HepG2 (cell line): ENCODE results near the gene PGC. TPM values are rescaled to one million over a fixed set of nuclear protein-coding genes. Genes with fewer than 3 reads are reported as not detected.

ENCODE experiments used
- AKAP8 ChIP-seq: sonication (generic); formaldehyde crosslinking; IDR thresholded peaks from 2 replicates; pipeline ENCODE4 v1.5.1; 2020; ENCODE audit warnings: mild to moderate bottlenecking, missing genetic modification reagents
- CERS6 ChIP-seq: sonication (generic); formaldehyde crosslinking; IDR thresholded peaks from 2 replicates; pipeline ENCODE4 v1.5.0; 2020; ENCODE audit warnings: missing genetic modification reagents
- EHMT2 ChIP-seq: fragments of 200-600 bp; sonication (generic); IDR thresholded peaks from 2 replicates; pipeline ENCODE4 v1.7.0; 2017; ENCODE audit warnings: antibody characterized with exemption, low read depth, low read length, borderline replicate concordance
- HMG20A ChIP-seq: IDR thresholded peaks from 2 replicates; pipeline ENCODE4 v1.6.1; 2016; ENCODE audit warnings: borderline replicate concordance
- NBN ChIP-seq: fragments of 450-650 bp; conservative IDR thresholded peaks from 2 replicates; pipeline ENCODE4 v1.6.1; 2017
- NR1H2 ChIP-seq: sonication (generic); formaldehyde crosslinking; IDR thresholded peaks from 2 replicates; pipeline ENCODE4 v1.8.1; 2022; ENCODE audit warnings: low read depth, missing genetic modification reagents, borderline replicate concordance
- PLRG1 ChIP-seq: fragments of 450-650 bp; conservative IDR thresholded peaks from 2 replicates; pipeline ENCODE4 v1.6.1; 2016
- POGZ ChIP-seq: sonication (generic); formaldehyde crosslinking; IDR thresholded peaks from 2 replicates; pipeline ENCODE4 v1.4.0; 2020; ENCODE audit warnings: mild to moderate bottlenecking, missing genetic modification reagents
- POLR2G ChIP-seq: fragments of 200-400 bp; formaldehyde crosslinking; IDR thresholded peaks from 2 replicates; pipeline ENCODE4 v1.6.1; 2018; ENCODE audit warnings: mild to moderate bottlenecking, low read depth, low read length, moderate library complexity
- RBM22 ChIP-seq: fragments of 200-400 bp; formaldehyde crosslinking; optimal IDR thresholded peaks from 2 replicates; pipeline ENCODE3; 2017; ENCODE audit warnings: mild to moderate bottlenecking, low read length, moderate library complexity
- RBM39 ChIP-seq: fragments of 200-400 bp; formaldehyde crosslinking; IDR thresholded peaks from one replicate; pipeline ENCODE4 v1.6.1; 2018; ENCODE audit warnings: antibody characterized with exemption, mild to moderate bottlenecking, low read depth, low read length; ENCODE audit not compliant: poor library complexity, severe bottlenecking
- TBP ChIP-seq: sonication (generic); formaldehyde crosslinking; IDR thresholded peaks from 2 replicates; pipeline ENCODE4 v1.5.0; 2020; ENCODE audit warnings: missing genetic modification reagents
- ZHX2 ChIP-seq, 2 experiments: sonication (generic) in 1 of 2; formaldehyde crosslinking in 1 of 2; IDR thresholded peaks; 2 replicates each; pipeline versions ENCODE4 v1.6.1 to v1.9.0; 2014 to 2022; ENCODE audit warnings: antibody characterized with exemption in 1 of 2, borderline replicate concordance in 1 of 2, inconsistent platforms in 1 of 2, low read depth in 1 of 2, missing genetic modification reagents in 1 of 2
- ZNF136 ChIP-seq: sonication (generic); formaldehyde crosslinking; IDR thresholded peaks from 2 replicates; pipeline ENCODE4 v1.8.1; 2022; ENCODE audit warnings: low read depth, mild to moderate bottlenecking, moderate library complexity, missing genetic modification reagents
- ZNF225 ChIP-seq: sonication (generic); formaldehyde crosslinking; IDR thresholded peaks from 2 replicates; pipeline ENCODE4 v1.4.0; 2020; ENCODE audit warnings: mild to moderate bottlenecking, missing genetic modification reagents
- ZNF3 ChIP-seq: IDR thresholded peaks from 2 replicates; pipeline ENCODE4 v1.7.0; 2017; ENCODE audit warnings: inconsistent platforms
- ZNF710 ChIP-seq: sonication (generic); formaldehyde crosslinking; IDR thresholded peaks from 2 replicates; pipeline ENCODE4 v1.5.0; 2020; ENCODE audit warnings: mild to moderate bottlenecking, missing genetic modification reagents, borderline replicate concordance
- ZNF878 ChIP-seq: sonication (generic); formaldehyde crosslinking; IDR thresholded peaks from 2 replicates; pipeline ENCODE4 v1.8.1; 2023; ENCODE audit warnings: mild to moderate bottlenecking, missing genetic modification reagents, moderate library complexity
- polyA plus RNA-seq, 8 experiments: library from polyadenylated mRNA; depleted of rRNA in 3 of 8; stranded (reverse) in 7 of 8; unstranded in 1 of 8; fragments of >200 nt; fragmentation: Illumina TruSeq in 4 of 8; extraction: Trizol in 4 of 8; gene quantifications; 2 replicates each; pipeline versions ENCODE4 v1.2.1 to v1.2.3, GENCODE V29; 2011 to 2016; ENCODE audit warnings: low read depth in 4 of 8, missing spikeins in 1 of 8, mixed read lengths in 1 of 8; ENCODE audit not compliant: insufficient read depth in 1 of 8
- total RNA-seq, 5 experiments: library from RNA; depleted of rRNA; stranded (reverse); fragments of >200 nt; fragmentation: Illumina TruSeq; extraction: Trizol; gene quantifications; 2 replicates each; pipeline ENCODE4 v1.2.3, GENCODE V29; 2016; ENCODE audit warnings: low read depth in 1 of 5

PGC gene
- total and polyA plus RNA-seq, 2 of the 13 experiments (the other 11 are each of a cell fraction or from before 2014, with no cell fraction given) = 426 to 502 TPM

DNA sequence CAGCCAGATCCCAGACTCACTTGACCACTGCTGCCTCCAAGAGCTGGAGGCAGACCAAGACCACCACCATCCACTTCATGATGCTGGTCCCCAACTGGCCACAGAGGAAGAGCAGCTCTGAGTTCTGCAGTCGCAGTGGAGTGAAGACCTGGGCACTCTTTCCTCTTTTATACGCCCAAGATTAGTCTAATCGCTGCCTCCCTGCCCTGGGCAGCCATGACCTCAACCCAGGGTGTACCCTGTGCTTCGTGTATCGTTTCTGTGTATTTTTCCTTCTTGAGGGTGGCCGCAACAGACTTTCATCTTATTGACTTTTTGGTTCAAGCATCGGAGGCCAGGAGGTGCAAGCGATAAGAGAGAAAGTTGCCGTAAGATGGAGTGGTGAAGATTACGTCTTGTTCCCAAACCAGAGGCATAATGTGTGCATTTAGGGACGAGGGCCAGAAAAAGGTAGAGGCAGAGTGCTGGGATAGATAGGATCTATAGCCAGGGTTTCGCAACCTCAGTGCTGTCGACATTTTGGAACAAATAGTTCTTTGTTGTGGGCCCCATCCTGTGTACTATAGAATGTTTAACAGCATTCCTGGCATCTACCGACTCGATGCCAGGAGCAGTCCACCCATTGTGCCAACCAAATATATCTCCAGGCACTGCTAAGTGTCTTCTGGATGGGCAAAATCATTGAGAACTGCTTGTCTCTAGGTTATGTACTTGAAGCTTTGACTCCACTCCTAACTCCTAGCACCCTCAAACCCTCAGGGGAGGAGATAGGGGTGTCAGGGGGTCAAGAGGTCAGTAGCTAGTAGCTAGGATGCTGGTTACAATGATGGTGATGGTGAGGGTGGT is at the start of gene PGC (continued):
- no peak for TF ChIP-seq NBN
- TF ChIP-seq EHMT2 = peak; percentile 69; the same call in 1 of the 2 replicates
- no peak for TF ChIP-seq AKAP8
- peak; percentile 84 for TF ChIP-seq POLR2G
- TF ChIP-seq ZNF136 (CRISPR knock-in tag) = no peak
- peak; percentile 96 for TF ChIP-seq ZNF710
- no peak for TF ChIP-seq RBM39
- TF ChIP-seq TBP = no peak
- no peak for TF ChIP-seq ZNF225 (CRISPR knock-in tag)
- no peak for TF ChIP-seq CERS6 (CRISPR knock-in tag)
- TF ChIP-seq ZNF3 = no peak; the same call in 1 of the 2 replicates
- 0 out of 2 replicates have a peak, but pooled peaks have one; percentile 29 for TF ChIP-seq ZHX2 (IDR thresholded peaks at IDR 0.05; ENCODE audit: low read depth)
- TF ChIP-seq ZHX2 (CRISPR knock-in tag; IDR thresholded peaks at IDR 0.05; ENCODE audit: borderline replicate concordance) = no peak
- TF ChIP-seq PLRG1 = no peak
- TF ChIP-seq HMG20A (CRISPR knock-in tag) = peak; percentile 88
- TF ChIP-seq ZNF878 (CRISPR knock-in tag) = no peak; the same call in 1 of the 2 replicates
- peak; percentile 75 for TF ChIP-seq POGZ (CRISPR knock-in tag)
- peak; percentile 5 for TF ChIP-seq RBM22
- TF ChIP-seq NR1H2 (CRISPR knock-in tag) = no peak
